ENCODE results near the gene LCN6. TPM values are rescaled to one million over a fixed set of nuclear protein-coding genes. Genes with fewer than 3 reads are reported as not detected.

The LCN6 gene
- total and polyA plus RNA-seq, 2 donors (not counting 1 experiment from before 2014, with no cell fraction given) = 0.18 TPM; not detected in 1

DNA sequence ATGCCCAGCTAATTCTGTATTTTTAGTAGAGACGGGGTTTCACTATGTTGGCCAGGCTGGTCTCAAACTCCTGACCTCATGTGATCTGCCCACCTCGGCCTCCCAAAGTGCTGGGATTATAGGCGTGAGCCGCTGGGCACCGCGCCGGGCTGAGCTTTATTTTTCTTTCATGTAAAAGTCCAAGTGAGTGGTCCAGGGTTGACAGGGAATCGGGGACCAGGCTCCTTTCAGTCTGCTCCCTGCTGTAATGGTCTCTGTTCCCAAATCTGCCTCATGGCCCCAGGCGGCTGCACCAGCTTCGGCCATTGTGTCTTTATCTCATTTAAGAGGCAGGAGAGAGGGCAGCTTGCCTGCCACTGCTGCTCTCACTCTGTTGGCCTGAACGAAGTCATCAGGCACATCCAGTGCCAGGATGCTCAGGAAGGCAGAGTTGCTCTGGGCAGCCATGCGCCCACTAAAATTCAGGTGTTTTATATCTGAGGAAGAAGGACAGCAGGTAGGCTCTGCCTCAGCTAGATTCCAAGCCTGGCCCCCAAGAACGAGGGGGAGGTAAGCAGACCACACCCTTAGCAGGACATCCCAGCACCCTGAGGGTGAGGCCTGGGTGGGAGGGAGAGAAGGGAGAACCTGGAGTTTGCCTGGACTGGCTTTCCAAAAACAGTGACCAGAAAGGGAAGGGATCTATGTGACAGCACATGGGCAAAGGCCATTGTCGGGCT, 46.1 kb upstream of the LCN6 start:
- H3K27me3 Mint-ChIP-seq = peaks cover 6% of the 10 kb centered on the region
- no peak overlapping the region for H3K4me3 Mint-ChIP-seq
- no peak overlapping the region for H3K4me3 ChIP-seq (ENCODE audit: control extremely low read depth in 1 of 5, extremely low read depth in 1 of 5, insufficient read depth in 1 of 5, low read depth in 2 of 5, low read length in 4 of 5)
- WGBS (ENCODE audit: insufficient coverage) = 97% methylated on average over 11 of the region's 14 CpGs
- peaks cover 24 to 30% of the 10 kb centered on the region in 2 donors for H3K4me1 ChIP-seq (ENCODE audit: control insufficient read depth in 2 of 2, insufficient read depth in 2 of 2, low read length in 2 of 2)
- H4K20me1 ChIP-seq (ENCODE audit: control insufficient read depth, insufficient read depth, low read length, poor library complexity, severe bottlenecking) = peaks cover 12% of the 10 kb centered on the region
- ChIA-PET CTCF (interaction anchor here (0.7 to 10.5 kb wide), 7 partner anchors 11 to 252 kb away, joined by 3 to 106 read pairs (median 4); partner anchors contain the start of genes AJM1 and RABL6), POLR2A (no interaction called here)
- H3K4me2 ChIP-seq (replicated peaks; ENCODE audit: low read depth, low read length, poor library complexity, severe bottlenecking) = no peak overlapping the region
- no peak for DNase-seq
- TF ChIP-seq EZH2 (IDR thresholded peaks at IDR 0.05; ENCODE audit: borderline replicate concordance, insufficient read depth, low read depth, low read length, poor library complexity, severe bottlenecking) = no peak
- no peak for TF ChIP-seq CTCF (IDR thresholded peaks at IDR 0.05)
- ATAC-seq (ENCODE audit: low read depth) = no peak
- H3K9me3 ChIP-seq (ENCODE audit: control extremely low read depth in 1 of 3, control insufficient read depth in 2 of 3, insufficient read depth in 1 of 3, low read length in 2 of 3) = no peaks in the 10 kb centered on the region
- peaks cover 0 to 4% of the 10 kb centered on the region in 2 experiments for H3K36me3 ChIP-seq (replicated peaks in 1 of 2; ENCODE audit: control extremely low read depth in 1 of 2, control insufficient read depth in 1 of 2, extremely low read depth in 1 of 2, insufficient read depth in 2 of 2, low read length in 1 of 2)
- intact Hi-C loops (cut with micrococcal nuclease) = loop anchor here (10.0 kb wide), 1 partner anchor 660 kb away; the partner anchor contains the start of gene NSMF
- H3K9ac ChIP-seq (ENCODE audit: low read length) = no peak overlapping the region
- H3K79me2 ChIP-seq (ENCODE audit: control insufficient read depth, insufficient read depth, low read length) = peaks cover 4% of the 10 kb centered on the region
- H3K27me3 ChIP-seq (replicated peaks in 1 of 4; ENCODE audit: control extremely low read depth in 1 of 4, control insufficient read depth in 3 of 4, insufficient read depth in 4 of 4, low read length in 3 of 4) = peaks cover 0 to 16% (median 8%) of the 10 kb centered on the region in 4 experiments
- H3K27ac ChIP-seq (ENCODE audit: low read length in 2 of 2) = no peak overlapping the region
- H3K9me3 Mint-ChIP-seq (ENCODE audit: insufficient read depth) = no peaks in the 10 kb centered on the region
- peaks cover 20% of the 10 kb centered on the region for H3K4me1 Mint-ChIP-seq
- H2AFZ ChIP-seq (ENCODE audit: insufficient read depth, low read depth, low read length, poor library complexity, severe bottlenecking) = no peak overlapping the region
- no peak overlapping the region for H3K27ac Mint-ChIP-seq
